Suprapubic skin (tissue), 4 donors: ENCODE data around the gene SNAPC1. TPM values are rescaled to one million over a fixed set of nuclear protein-coding genes. Genes with fewer than 3 reads are reported as not detected.
"Not testable (repeated sequence)": the region's sequence is repeated elsewhere in the genome, so short reads cannot be mapped to it uniquely, and the experiment has no call there.

ENCODE experiments used
- DNase-seq, 2 donors: peaks; one replicate each; pipeline ENCODE4 v3.0.0-alpha.2; 2019; ENCODE audit warnings: low spot score in 2 of 2
- H3K27ac ChIP-seq: fragments of 200-600 bp; sonication (generic); one replicate; pipeline ENCODE4 v1.5.1; 2019
- H3K27me3 ChIP-seq: fragments of 200-600 bp; sonication (generic); one replicate; pipeline ENCODE4 v1.5.1; 2019
- H3K36me3 ChIP-seq: fragments of 200-600 bp; sonication (generic); one replicate; pipeline ENCODE4 v1.5.1; 2019
- H3K4me1 ChIP-seq: fragments of 200-600 bp; sonication (generic); one replicate; pipeline ENCODE4 v1.5.1; 2019
- H3K4me3 ChIP-seq: fragments of 200-600 bp; sonication (generic); one replicate; pipeline ENCODE4 v1.5.1; 2019; ENCODE audit warnings: mild to moderate bottlenecking
- H3K9me3 ChIP-seq: fragments of 200-600 bp; sonication (generic); one replicate; pipeline ENCODE4 v1.5.1; 2019
- EP300 ChIP-seq: sonication (generic); formaldehyde crosslinking; IDR thresholded peaks from one replicate; pipeline ENCODE4 v1.6.1; 2017; ENCODE audit warnings: antibody characterized with exemption
- POLR2A ChIP-seq, 2 donors: fragments of 450-650 bp; IDR thresholded peaks; one replicate each; pipeline ENCODE4 v1.6.1; 2017; ENCODE audit warnings: antibody characterized with exemption in 2 of 2, mild to moderate bottlenecking in 2 of 2, moderate library complexity in 2 of 2
- POLR2AphosphoS5 ChIP-seq, 3 donors: sonication (generic); formaldehyde crosslinking; IDR thresholded peaks; one replicate each; pipeline ENCODE4 v1.6.1; 2017; ENCODE audit warnings: antibody characterized with exemption in 3 of 3
- WGBS: methylation state at CpG from one replicate; pipeline ENCODE4 v1.1.5; 2018; 5-methylcytosine and 5-hydroxymethylcytosine counted together
- total RNA-seq, 4 donors: library from RNA; depleted of rRNA; stranded (reverse); fragments of >200 nt; gene quantifications; one replicate each; pipeline ENCODE4 v1.1.0, GENCODE V29; 2016
- TF ChIP-seq, protein P1 (sequence below), 2 donors: fragments of 200-600 bp in 1 of 2; fragments of 450-650 bp in 1 of 2; sonication (generic) in 1 of 2; IDR thresholded peaks; one replicate each; pipeline ENCODE4 v1.5.1; 2016 to 2019; ENCODE audit warnings: antibody characterized with exemption in 2 of 2, mild to moderate bottlenecking in 1 of 2, moderate library complexity in 1 of 2

Gene SNAPC1
- total RNA-seq, 4 donors from 2014 or later: 5.2 to 9.3 (median 6.5) TPM

- Histone ChIP-seq H3K4me1 (no peaks in the 10 kb centered on the region), H3K36me3 (peaks cover 91% of the 10 kb centered on the region), H3K9me3 (no peaks in the 10 kb centered on the region), H3K27me3 (no peaks in the 10 kb centered on the region), H3K4me3 (no peak overlapping the region), H3K27ac (no peak overlapping the region)
- no peak for DNase-seq
- WGBS: 94% methylated on average over 6 of the region's 6 CpGs
- no peak for TF ChIP-seq POLR2AphosphoS5 (IDR thresholded peaks at IDR 0.05)
These were observed 19.8 kb upstream of the SNAPC1 start for GRCh38 chr14:61742371-61742770.

DNA sequence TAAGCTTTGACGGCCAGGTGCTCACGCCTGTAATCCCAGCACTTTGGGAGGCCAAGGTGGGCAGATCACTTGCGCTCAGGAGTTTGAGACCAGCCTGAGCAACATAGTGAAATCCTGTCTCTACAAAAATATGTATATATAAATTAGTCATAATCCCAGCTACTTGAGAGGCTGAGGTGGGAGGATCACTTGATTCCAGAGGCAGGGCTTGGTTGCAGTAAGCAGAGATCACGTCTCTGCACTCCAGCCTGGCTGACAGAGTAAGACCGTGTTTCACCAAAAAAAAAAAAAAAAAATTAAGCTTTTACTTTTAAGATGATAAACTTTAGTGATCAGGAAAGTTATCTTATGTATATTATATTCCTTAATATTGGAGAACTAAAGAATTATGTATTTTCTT is 18.0 kb upstream of the SNAPC1 start:
- 95% methylated on average over 5 of the region's 5 CpGs for WGBS
- TF ChIP-seq POLR2A (IDR thresholded peaks at IDR 0.05) (no peak), POLR2AphosphoS5 (IDR thresholded peaks at IDR 0.05) (no peak), EP300 (no peak)
- TF ChIP-seq, protein P1, sequence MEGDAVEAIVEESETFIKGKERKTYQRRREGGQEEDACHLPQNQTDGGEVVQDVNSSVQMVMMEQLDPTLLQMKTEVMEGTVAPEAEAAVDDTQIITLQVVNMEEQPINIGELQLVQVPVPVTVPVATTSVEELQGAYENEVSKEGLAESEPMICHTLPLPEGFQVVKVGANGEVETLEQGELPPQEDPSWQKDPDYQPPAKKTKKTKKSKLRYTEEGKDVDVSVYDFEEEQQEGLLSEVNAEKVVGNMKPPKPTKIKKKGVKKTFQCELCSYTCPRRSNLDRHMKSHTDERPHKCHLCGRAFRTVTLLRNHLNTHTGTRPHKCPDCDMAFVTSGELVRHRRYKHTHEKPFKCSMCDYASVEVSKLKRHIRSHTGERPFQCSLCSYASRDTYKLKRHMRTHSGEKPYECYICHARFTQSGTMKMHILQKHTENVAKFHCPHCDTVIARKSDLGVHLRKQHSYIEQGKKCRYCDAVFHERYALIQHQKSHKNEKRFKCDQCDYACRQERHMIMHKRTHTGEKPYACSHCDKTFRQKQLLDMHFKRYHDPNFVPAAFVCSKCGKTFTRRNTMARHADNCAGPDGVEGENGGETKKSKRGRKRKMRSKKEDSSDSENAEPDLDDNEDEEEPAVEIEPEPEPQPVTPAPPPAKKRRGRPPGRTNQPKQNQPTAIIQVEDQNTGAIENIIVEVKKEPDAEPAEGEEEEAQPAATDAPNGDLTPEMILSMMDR (IDR thresholded peaks at IDR 0.05): no peak
- no peak for DNase-seq
- Histone ChIP-seq H3K36me3 (peaks cover 75% of the 10 kb centered on the region), H3K27ac (no peak overlapping the region), H3K4me1 (no peaks in the 10 kb centered on the region), H3K4me3 (no peak overlapping the region), H3K27me3 (no peaks in the 10 kb centered on the region), H3K9me3 (no peaks in the 10 kb centered on the region)

DNA sequence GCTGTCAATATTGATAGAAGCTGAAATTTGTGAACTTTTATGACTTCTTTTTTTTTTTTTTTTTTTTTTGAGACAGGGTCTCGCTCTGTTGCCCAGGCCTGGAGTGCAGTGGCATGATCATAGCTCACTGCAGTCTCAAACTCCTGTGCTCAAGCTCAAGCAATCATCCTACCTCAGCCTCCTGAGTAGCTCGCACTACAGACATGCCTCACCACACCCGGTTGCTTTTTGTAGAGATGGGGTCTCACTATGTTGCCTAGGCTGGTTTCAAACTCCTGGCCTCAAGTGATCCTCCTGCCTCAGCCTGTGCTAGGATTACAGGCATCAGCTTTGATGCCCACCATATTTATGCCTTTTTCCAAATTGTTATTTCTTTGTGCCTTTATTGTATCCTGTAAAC is 15.9 kb upstream of the SNAPC1 start:
- H3K4me3 ChIP-seq, H3K4me1 ChIP-seq, DNase-seq, H3K27ac ChIP-seq, H3K27me3 ChIP-seq, H3K9me3 ChIP-seq: not testable (repeated sequence)
- 95% methylated on average over 3 of the region's 3 CpGs for WGBS
- peaks cover 61% of the 10 kb centered on the region for H3K36me3 ChIP-seq

DNA sequence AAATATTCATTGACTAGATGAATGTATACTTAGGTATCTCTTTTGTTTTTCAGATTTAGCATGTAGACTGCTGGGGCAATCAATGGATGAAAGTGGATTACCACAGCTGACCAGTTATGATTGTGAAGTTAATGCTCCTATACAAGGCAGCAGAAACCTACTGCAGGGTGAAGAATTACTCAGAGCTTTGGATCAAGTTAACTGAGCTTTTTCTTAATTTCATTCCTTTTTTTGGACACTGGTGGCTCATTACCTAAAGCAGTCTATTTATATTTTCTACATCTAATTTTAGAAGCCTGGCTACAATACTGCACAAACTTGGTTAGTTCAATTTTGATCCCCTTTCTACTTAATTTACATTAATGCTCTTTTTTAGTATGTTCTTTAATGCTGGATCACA is 15.3 kb upstream of the SNAPC1 start:
- H3K4me3 ChIP-seq: no peak overlapping the region
- H3K27ac ChIP-seq: no peak overlapping the region
- no peaks in the 10 kb centered on the region for H3K9me3 ChIP-seq
- H3K36me3 ChIP-seq: peaks cover 56% of the 10 kb centered on the region
- H3K4me1 ChIP-seq: peaks cover 12% of the 10 kb centered on the region
- no peaks in the 10 kb centered on the region for H3K27me3 ChIP-seq
- no peak for DNase-seq
- no peak for TF ChIP-seq POLR2A (IDR thresholded peaks at IDR 0.05)
- no peak for TF ChIP-seq POLR2AphosphoS5 (IDR thresholded peaks at IDR 0.05)

- Histone ChIP-seq H3K4me3 (no peak overlapping the region), H3K9me3 (no peaks in the 10 kb centered on the region), H3K36me3 (peaks cover 51% of the 10 kb centered on the region), H3K4me1 (peaks cover 14% of the 10 kb centered on the region), H3K27me3 (no peaks in the 10 kb centered on the region), H3K27ac (no peak overlapping the region)
- TF ChIP-seq POLR2AphosphoS5 (IDR thresholded peaks at IDR 0.05): no peak
- TF ChIP-seq POLR2A (IDR thresholded peaks at IDR 0.05): no peak
- TF ChIP-seq EP300: no peak
- TF ChIP-seq, protein P1 (IDR thresholded peaks at IDR 0.05): no peak
- DNase-seq: no peak
- 90% methylated on average over 3 of the region's 3 CpGs for WGBS
These were observed 14.9 kb upstream of the SNAPC1 start for GRCh38 chr14:61747342-61747741.

GRCh38 chr14:61749264-61749663 is 13.0 kb upstream of the SNAPC1 start:
- Histone ChIP-seq H3K27ac (no peak overlapping the region), H3K36me3 (peaks cover 32% of the 10 kb centered on the region), H3K4me1 (peaks cover 14% of the 10 kb centered on the region), H3K9me3 (no peaks in the 10 kb centered on the region), H3K27me3 (no peaks in the 10 kb centered on the region), H3K4me3 (no peak overlapping the region)
- TF ChIP-seq POLR2A (IDR thresholded peaks at IDR 0.05) (no peak), POLR2AphosphoS5 (IDR thresholded peaks at IDR 0.05) (no peak), EP300 (no peak)
- TF ChIP-seq, protein P1 (IDR thresholded peaks at IDR 0.05): no peak
- 72% methylated on average over 3 of the region's 3 CpGs for WGBS
- DNase-seq: no peak

- no peak for TF ChIP-seq POLR2AphosphoS5 (IDR thresholded peaks at IDR 0.05)
- no peak for TF ChIP-seq POLR2A (IDR thresholded peaks at IDR 0.05)
- no peak for TF ChIP-seq EP300
- TF ChIP-seq, protein P1 (IDR thresholded peaks at IDR 0.05): no peak
- H3K4me1 ChIP-seq: peaks cover 14% of the 10 kb centered on the region
- no peak overlapping the region for H3K27ac ChIP-seq
- no peak overlapping the region for H3K4me3 ChIP-seq
- H3K9me3 ChIP-seq: no peaks in the 10 kb centered on the region
- 86% methylated on average over 3 of the region's 3 CpGs for WGBS
- no peak for DNase-seq
- no peaks in the 10 kb centered on the region for H3K27me3 ChIP-seq
- H3K36me3 ChIP-seq: peaks cover 28% of the 10 kb centered on the region
These were observed 12.4 kb upstream of the SNAPC1 start for GRCh38 chr14:61749867-61750266.
